ENCODE results near the gene PTPN1.
"Not testable (repeated sequence)": the region's sequence is repeated elsewhere in the genome, so short reads cannot be mapped to it uniquely, and the experiment has no call there.

PTPN1 gene

DNA sequence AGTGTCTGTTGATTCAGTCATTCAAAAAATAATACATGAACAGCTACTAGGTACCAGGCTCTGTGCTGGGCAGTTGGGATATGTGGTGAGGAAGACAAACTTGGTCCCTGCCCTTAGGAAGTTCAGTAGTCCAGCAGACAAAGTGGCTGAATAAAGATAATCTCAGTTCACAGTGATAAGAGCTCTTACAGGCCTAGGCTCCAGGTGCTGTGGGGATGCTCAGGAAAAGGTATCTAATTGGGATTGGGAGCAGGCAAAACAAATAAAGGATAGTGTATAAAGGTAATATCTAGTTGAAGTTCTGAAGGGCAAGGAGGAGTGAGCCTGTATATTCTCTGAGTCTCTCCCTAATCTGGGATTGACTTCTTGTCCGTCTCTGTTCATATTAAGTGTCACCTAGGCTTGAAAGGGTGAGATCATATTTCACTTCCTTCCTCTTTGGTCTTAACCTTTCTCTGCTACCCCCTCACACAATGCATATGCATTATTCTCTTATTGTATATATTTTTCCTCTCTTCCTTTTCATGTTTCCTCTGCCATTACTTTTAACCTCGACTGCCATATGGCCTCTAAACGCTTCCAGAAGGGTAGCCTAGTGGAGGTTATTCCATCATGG, 13.5 kb downstream of the PTPN1 start:
- in situ Hi-C loops (cut with MboI; ENCODE audit: low pct_unique_long_range_greater_than_20kb, low sequenced_read_pairs) = no loop called here
- peak; percentile 45 for DNase-seq

DNA sequence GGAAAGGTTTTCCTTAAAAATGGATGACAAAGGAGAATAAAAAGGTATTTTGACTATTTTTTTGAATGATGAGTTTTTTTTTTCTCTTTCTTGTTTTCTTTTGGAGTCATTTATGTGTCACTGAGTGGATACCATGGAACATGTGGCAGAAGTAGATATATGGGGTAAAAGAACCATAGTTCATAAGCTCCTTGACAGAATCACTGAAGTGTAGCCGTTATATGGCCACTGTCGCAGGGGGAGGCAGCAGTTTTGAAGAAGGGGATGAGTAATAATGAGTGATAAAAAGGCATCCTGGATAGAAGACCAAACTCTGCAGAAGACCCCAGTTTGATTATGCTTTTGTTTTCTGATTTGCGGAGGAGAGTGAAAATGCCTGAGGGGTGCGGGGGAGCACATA, 15.5 kb downstream of the PTPN1 start:
- in situ Hi-C loops (cut with MboI; ENCODE audit: low pct_unique_long_range_greater_than_20kb, low sequenced_read_pairs) = no loop called here
- DNase-seq = no peak

DNA sequence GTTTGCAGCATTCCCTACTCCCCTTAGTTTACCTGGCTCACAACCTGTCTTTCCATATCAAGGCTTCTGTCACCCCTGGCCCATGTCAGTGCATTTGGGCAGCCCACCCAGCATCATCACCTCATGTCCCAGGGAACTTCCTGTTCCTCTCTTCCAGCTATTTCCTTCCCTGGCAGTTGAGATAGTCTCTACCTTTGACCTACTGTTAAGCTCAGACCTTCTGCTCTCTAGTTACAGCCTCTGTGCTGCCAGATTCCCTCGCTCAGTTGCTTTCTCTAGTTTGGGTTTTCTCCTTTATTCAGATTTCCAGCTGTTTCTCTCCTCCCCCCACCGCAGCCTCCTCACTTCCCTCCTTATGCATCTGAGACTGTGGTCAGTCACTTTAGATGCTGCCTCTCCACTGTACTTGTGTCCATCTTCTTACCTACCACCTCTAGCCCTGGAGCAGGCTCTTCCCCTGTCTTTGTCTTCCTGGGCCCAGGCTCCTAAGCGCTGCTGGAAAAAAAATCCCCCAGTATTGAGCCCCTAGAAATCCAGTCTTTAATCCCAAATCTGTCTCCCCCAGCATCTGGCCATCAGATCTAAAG, 16.3 kb downstream of the PTPN1 start:
- in situ Hi-C loops (cut with MboI; ENCODE audit: low pct_unique_long_range_greater_than_20kb, low sequenced_read_pairs) = no loop called here
- no peak for DNase-seq

DNA sequence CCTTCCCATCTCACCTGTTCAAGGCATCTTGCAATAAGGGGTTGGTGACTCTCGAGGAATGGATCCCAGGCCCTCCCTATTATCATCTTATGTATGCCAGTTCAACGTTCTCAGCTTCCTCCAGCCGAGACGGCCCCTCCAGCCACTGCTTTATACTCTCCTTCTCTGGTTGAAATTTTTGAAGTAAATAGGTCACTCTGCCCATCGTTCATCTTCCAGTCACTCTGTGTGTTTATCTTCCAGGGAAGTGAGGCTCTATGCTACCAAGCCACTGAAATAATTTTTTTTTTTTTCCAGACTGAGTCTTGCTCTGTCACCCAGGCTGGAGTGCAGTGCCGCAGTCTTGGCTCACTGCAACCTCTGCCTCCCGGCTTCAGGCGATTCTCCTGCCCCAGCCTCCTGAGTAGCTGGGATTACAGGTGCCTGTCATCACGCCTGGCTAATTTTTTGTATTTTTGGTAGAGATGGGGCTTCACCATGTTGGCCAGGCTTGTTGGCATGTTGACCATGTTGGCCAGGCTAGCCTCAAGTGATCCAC, 17.0 kb downstream of the PTPN1 start:
- in situ Hi-C loops (cut with MboI; ENCODE audit: low pct_unique_long_range_greater_than_20kb, low sequenced_read_pairs) = no loop called here

DNA sequence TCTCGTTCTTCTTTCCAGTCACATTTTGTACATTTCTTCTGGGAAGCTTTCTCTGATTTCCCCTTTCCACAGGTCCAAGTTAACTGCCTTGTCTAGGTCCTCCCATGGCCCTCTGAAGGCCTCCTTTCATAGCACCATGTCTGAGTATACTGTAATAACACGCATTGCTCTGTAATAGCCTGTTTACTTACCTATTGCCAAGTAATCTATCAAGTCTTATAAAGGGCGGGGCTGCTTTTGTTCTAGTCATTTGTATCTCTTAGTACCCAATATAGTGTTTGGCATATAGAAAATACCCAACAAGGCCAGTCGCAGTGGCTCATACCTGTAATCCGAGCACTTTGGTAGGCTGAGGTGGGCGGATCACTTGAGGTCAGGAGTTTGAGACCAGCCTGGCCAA, 17.9 kb downstream of the PTPN1 start:
- DNase-seq = no peak
- in situ Hi-C loops (cut with MboI; ENCODE audit: low pct_unique_long_range_greater_than_20kb, low sequenced_read_pairs) = no loop called here

More for the DNA sequence above, 17.0 kb downstream of the PTPN1 start:
- no peak for DNase-seq

DNA sequence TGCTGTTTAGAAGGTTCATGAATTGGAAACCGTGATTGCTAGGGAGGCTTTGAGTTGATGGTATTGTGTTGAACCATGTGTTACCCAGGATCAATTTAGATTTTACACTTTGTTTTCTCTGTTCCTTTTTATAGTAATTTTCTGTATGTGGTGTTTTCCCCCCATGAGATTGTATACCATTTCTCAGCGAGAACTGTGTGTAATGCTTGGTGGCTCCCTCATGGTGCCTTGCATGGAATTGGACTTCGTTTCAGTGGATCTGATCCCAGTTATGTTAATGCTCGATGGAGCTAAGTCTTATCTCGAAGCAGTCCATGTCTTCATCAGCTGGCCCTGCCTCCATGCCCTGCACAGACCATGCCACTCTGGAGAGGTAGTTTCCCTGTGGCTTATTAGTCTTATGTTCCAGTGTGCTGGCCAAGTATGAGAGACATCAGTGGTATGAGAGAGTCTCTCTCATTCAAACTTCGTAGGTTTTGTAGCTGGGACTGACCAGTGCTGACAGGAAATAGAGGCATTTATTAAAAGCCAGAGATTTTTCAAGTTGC, 18.7 kb downstream of the PTPN1 start:
- in situ Hi-C loops (cut with MboI; ENCODE audit: low pct_unique_long_range_greater_than_20kb, low sequenced_read_pairs) = no loop called here
- no peak for DNase-seq

DNA sequence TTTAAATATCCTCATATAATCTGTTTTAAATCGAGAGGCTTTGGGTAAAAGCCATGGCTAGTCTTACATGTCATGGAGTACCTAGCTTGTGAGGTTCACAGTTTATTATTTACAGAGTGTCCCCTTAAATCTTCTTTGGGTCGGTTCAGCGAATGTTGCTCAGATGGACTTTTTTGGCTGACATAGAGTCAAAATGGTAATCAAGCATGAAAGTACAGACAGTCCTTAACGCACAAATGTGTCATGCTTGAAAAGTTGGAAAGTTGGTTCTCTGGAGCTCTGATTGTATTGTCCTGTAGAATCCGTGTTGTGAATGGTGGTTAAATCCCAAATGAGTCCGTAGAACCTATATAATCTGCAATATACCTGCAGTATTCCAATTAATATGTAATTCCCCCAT, 22.0 kb downstream of the PTPN1 start:
- DNase-seq = no peak
- in situ Hi-C loops (cut with MboI; ENCODE audit: low pct_unique_long_range_greater_than_20kb, low sequenced_read_pairs) = no loop called here

DNA sequence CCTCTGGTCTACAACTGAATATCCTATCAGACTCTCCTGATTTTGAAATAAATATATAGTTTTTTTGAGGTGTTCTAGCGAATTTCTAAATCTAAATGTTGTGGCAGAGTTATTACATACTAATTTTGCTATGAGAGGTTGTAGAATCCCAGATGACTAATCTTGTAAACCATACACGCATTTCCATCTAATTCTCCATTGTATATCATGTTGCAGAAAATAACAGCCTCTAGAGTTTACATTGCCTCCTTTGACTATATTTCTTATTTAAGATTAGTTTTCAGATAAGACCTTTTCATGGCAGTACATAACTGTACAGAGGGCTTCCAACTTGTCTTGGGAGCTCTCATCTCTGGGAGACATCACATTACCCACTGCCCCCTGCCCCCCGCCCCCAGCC, 22.9 kb downstream of the PTPN1 start:
- in situ Hi-C loops (cut with MboI; ENCODE audit: low pct_unique_long_range_greater_than_20kb, low sequenced_read_pairs) = no loop called here

DNA sequence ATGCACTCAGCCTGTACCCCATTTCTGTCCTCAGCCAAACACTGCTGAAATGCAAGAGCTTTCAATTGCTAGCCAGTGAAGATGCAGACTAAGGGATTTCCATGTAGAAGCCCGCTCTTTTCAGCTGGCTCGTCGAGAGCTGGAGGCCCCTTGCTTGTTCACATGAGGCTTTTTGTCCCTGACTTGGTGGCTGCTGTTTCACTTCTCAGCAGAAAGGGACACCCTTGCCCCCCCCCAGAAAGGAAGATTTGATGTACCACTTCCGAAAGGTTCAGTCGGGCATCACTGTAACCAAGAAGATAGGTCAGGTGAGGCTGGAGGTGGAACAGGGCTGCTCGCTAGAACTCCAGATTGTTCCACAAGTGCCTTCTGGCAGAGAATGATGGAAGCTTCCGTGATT, 23.3 kb downstream of the PTPN1 start:
- in situ Hi-C loops (cut with MboI; ENCODE audit: low pct_unique_long_range_greater_than_20kb, low sequenced_read_pairs) = no loop called here
- DNase-seq = no peak

More for the DNA sequence above, 22.9 kb downstream of the PTPN1 start:
- DNase-seq = no peak

DNA sequence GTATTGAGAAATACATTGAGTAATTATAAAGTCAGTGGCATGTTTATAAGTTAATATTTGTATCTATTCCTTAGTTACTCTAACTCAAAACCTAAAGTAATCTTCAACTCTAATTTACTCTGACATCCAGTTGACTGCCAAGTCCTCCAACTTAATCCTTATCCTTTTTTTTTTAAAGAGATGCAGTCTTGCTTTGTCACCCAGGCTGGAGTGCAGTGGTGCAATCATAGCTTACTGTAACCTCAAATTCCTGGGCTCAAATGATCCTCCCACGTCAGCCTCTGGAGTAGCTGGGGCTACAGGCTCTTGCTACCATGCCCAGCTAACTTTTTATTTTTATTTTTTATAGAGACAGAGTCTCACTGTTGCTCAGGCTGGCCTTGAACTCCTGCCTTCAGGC, 24.4 kb downstream of the PTPN1 start:
- in situ Hi-C loops (cut with MboI; ENCODE audit: low pct_unique_long_range_greater_than_20kb, low sequenced_read_pairs) = no loop called here
- DNase-seq = no peak

DNA sequence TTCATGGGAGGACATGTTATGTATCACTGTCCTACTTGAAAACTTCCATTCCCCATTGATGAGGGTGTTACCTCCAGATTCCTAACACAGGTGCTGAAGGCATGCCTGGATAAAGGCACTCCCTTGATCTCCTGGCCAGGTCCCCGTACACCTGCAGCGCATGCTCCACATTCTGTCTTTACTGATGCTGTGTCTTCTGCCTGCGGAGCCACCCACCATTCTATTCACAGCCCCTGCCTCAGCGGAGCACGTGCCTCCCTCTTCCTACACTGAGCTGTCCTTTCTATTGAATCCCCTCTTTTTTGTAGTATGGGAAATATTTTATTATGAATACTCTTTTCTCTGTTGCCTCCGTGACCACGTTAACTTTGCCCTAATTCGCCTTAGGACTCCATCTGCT, 25.0 kb downstream of the PTPN1 start:
- no peak for DNase-seq
- in situ Hi-C loops (cut with MboI; ENCODE audit: low pct_unique_long_range_greater_than_20kb, low sequenced_read_pairs) = no loop called here

DNA sequence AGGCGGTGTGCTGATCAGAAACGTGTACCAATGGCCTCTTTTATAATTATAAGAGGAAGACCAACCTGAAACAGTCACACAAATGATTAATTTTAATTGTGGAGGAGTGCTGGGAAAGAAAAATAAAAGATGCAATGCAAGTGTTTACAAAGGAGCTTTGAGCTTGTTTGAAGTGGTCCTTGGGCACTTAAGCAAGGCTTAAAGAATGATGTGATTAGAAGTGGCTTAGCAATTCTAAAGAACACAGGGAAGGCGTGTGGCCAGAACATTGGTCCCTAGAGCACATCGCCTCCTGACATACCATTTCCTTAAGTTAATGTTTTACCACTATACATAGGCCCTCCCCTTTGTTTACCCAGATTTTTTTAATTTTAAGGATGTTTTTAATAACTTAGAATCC, 26.1 kb downstream of the PTPN1 start:
- DNase-seq = no peak
- in situ Hi-C loops (cut with MboI; ENCODE audit: low pct_unique_long_range_greater_than_20kb, low sequenced_read_pairs) = no loop called here

DNA sequence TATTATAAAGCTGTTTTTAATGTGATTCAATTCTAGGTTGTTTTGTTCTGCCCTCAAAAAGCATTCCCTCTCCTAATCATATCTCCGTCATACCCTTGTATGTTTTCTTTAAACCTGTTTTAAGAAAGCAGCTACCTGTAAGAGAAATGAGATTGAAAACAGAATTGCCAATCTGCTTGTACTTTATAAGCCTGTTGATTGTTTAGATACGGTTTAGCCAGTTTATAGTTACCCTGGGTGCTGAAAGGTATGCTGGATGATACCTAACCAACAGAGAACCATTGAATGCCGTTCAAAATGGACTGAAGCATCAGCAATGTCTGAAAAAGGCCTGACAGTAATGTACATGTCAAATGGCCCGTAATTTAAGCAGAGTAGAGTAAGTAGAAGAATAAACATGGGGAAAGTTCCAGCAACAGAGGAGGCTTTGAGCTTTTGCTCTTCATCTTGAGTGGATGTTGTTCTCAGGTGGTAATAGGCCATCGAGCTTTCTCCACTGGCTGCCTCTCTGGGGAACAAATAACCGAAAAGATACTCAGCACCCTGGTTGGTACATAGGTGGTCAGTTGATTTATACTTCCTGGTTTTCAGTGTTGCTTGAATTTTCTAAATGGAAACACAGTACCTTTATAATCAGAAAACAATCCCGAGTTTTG, 27.5 kb downstream of the PTPN1 start:
- in situ Hi-C loops (cut with MboI; ENCODE audit: low pct_unique_long_range_greater_than_20kb, low sequenced_read_pairs) = no loop called here
- no peak for DNase-seq

DNA sequence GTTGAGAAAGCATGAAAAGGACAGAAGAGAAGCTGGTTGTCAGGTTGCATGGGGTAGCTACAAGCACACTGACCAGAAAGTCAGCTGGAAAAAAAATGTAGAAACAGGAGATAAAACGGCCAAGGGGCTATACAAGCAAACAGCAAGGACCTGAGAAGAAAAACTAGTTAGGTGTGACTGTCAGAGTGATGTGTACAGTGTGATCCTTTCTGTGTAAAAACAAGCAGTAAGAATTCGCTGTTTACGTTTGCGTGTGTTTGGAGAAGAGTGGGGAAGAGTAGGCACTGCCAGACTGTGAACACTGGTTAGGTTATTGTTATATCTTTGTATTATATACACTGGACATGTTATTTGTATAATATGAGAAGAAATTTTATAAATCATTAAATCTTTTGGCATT, 28.1 kb downstream of the PTPN1 start:
- in situ Hi-C loops (cut with MboI; ENCODE audit: low pct_unique_long_range_greater_than_20kb, low sequenced_read_pairs) = no loop called here
- no peak for DNase-seq

DNA sequence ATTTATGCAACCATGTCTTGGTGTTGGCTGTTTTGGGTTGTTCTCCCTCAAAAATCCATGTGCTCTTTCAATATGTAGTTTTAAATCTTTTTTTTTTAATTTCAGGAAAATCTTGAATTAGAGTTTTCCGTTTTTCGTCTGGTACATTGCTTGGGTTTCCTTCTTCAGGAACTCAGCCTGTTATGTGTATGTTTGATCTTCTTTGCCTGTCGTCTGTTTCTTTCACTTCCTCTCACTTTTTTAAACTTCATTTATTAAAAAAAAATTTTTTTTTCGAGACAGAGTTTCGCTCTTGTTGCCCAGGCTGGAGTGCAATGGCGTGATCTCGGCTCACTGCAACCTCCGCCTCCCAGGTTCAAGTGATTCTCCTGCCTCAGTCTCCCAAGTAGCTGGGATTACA, 29.6 kb downstream of the PTPN1 start:
- in situ Hi-C loops (cut with MboI; ENCODE audit: low pct_unique_long_range_greater_than_20kb, low sequenced_read_pairs); DNase-seq: not testable (repeated sequence)

DNA sequence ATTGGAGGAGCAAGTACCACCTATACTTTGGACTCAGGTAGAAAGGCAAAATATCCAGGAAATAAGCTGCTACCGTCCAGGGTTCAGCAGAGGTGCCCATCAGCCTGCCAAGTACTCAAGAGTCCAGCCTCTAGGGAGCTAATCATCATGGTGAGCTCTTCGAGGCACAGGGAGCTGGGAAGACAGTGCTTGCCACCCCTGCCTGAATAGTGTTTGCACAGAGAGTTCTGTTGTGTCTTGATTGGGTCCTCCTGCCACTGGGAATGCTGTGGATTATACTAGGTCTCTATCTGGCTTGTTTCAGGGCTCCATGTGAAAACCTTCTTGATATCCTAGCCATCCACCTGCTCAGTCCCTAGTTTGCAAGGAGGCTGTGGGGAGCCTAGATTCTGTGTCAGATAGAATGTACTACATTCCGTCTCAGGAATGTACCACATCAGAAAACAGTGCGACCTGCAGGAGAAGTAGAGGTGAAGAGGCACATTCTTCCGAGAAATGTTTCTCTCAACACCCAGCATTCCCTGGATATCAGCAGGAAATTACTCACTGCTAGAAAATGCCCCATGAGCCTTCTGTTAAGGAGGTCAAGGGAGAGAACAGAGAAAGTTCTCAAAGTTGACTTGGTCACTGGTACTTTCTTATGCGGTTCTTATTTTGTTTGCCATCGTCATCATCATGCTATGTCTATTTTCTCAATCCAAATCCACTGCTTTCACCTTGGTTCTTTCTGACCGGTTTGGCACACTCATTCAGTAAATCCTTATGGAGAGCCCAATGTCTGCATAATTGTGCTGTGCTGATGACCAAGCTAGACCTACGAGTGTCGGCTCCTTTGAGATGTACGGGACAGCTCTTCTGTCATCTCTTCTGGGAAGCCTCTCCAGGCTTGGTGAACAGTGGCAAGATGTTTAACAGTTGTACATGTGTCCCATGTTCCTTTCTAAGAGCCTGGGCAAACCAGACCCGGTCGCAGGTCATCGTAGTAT, 30.7 kb downstream of the PTPN1 start:
- no peak for DNase-seq
- in situ Hi-C loops (cut with MboI; ENCODE audit: low pct_unique_long_range_greater_than_20kb, low sequenced_read_pairs) = no loop called here

DNA sequence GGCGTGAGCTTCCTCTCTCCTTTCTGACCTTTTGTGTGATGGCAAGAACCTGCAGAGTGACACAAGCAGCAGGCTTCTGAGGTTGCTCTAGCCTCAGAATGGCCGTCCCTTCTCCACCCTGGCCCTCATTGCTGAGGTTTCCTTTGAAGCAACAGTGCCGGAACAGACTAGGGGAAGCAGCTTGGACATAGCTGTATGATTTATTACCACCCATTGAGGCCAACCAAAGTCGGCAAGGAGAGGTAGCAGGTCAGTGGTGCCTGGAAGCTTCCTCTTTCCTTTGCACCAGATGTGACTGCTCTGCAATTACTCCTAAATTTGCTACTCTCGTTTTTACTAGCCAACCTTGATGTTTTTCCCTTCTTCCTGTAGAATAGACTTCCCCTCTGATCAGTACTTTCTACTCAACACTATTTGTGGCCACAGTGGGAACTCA, 31.4 kb downstream of the PTPN1 start:
- DNase-seq = peak; percentile 96
- in situ Hi-C loops (cut with MboI; ENCODE audit: low pct_unique_long_range_greater_than_20kb, low sequenced_read_pairs) = no loop called here

DNA sequence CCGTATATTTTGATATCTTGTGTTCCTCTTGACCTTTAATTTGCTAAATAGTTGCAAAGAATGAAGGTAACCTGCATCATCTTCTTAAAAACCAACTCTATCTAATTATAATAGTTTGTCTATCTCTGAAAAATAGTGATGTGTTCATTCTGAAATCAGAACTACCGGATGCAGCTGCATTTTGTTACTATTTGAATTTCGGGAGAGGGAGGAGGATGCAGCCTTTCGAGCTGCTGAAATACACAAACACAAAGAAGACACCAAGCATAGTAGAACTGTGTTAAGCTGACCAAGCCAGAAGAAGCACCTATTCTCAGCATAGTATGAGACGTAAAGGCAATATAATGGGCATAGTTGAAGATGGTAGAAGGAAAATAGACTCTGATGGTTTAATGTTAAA, 33.1 kb downstream of the PTPN1 start:
- DNase-seq = no peak
- in situ Hi-C loops (cut with MboI; ENCODE audit: low pct_unique_long_range_greater_than_20kb, low sequenced_read_pairs) = no loop called here

DNA sequence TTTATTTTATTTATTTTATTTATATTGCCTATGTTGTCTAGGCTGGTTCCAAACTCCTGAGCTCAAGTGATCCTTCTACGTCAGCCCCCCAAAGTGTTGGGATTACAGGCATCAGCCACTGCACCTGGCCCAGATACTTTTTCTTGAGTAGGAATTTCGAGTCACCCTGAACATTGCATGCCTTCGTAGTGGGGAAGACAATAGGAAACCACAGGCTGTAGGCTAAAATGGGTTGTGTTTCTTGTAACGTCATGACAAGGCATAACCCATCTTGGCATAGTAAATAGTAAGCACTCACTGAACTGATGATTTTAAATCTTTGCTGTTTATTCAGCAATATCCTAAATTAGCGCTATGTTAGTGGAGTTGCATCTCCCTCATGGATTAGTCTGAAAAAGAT, 34.9 kb downstream of the PTPN1 start:
- in situ Hi-C loops (cut with MboI; ENCODE audit: low pct_unique_long_range_greater_than_20kb, low sequenced_read_pairs) = no loop called here
- no peak for DNase-seq

Data from KBM-7 (cell line).